Suprapubic skin (tissue), 4 donors: ENCODE measurements around the gene RECK. TPM values are rescaled to one million over a fixed set of nuclear protein-coding genes. Genes with fewer than 3 reads are reported as not detected.

Source experiments
- DNase-seq, 2 donors: peaks; one replicate each; pipeline ENCODE4 v3.0.0-alpha.2; 2019; ENCODE audit warnings: low spot score in 2 of 2
- H3K27ac ChIP-seq: fragments of 200-600 bp; sonication (generic); one replicate; pipeline ENCODE4 v1.5.1; 2019
- H3K27me3 ChIP-seq: fragments of 200-600 bp; sonication (generic); one replicate; pipeline ENCODE4 v1.5.1; 2019
- H3K36me3 ChIP-seq: fragments of 200-600 bp; sonication (generic); one replicate; pipeline ENCODE4 v1.5.1; 2019
- H3K4me1 ChIP-seq: fragments of 200-600 bp; sonication (generic); one replicate; pipeline ENCODE4 v1.5.1; 2019
- H3K4me3 ChIP-seq: fragments of 200-600 bp; sonication (generic); one replicate; pipeline ENCODE4 v1.5.1; 2019; ENCODE audit warnings: mild to moderate bottlenecking
- H3K9me3 ChIP-seq: fragments of 200-600 bp; sonication (generic); one replicate; pipeline ENCODE4 v1.5.1; 2019
- EP300 ChIP-seq: sonication (generic); formaldehyde crosslinking; IDR thresholded peaks from one replicate; pipeline ENCODE4 v1.6.1; 2017; ENCODE audit warnings: antibody characterized with exemption
- POLR2A ChIP-seq, 2 donors: fragments of 450-650 bp; IDR thresholded peaks; one replicate each; pipeline ENCODE4 v1.6.1; 2017; ENCODE audit warnings: antibody characterized with exemption in 2 of 2, mild to moderate bottlenecking in 2 of 2, moderate library complexity in 2 of 2
- POLR2AphosphoS5 ChIP-seq, 3 donors: sonication (generic); formaldehyde crosslinking; IDR thresholded peaks; one replicate each; pipeline ENCODE4 v1.6.1; 2017; ENCODE audit warnings: antibody characterized with exemption in 3 of 3
- WGBS: methylation state at CpG from one replicate; pipeline ENCODE4 v1.1.5; 2018; 5-methylcytosine and 5-hydroxymethylcytosine counted together
- total RNA-seq, 4 donors: library from RNA; depleted of rRNA; stranded (reverse); fragments of >200 nt; gene quantifications; one replicate each; pipeline ENCODE4 v1.1.0, GENCODE V29; 2016
- TF ChIP-seq, protein P1 (sequence below), 2 donors: fragments of 200-600 bp in 1 of 2; fragments of 450-650 bp in 1 of 2; sonication (generic) in 1 of 2; IDR thresholded peaks; one replicate each; pipeline ENCODE4 v1.5.1; 2016 to 2019; ENCODE audit warnings: antibody characterized with exemption in 2 of 2, mild to moderate bottlenecking in 1 of 2, moderate library complexity in 1 of 2

The RECK gene
- total RNA-seq, 4 donors from 2014 or later: 3.1 to 6.4 (median 4.0) TPM

DNA sequence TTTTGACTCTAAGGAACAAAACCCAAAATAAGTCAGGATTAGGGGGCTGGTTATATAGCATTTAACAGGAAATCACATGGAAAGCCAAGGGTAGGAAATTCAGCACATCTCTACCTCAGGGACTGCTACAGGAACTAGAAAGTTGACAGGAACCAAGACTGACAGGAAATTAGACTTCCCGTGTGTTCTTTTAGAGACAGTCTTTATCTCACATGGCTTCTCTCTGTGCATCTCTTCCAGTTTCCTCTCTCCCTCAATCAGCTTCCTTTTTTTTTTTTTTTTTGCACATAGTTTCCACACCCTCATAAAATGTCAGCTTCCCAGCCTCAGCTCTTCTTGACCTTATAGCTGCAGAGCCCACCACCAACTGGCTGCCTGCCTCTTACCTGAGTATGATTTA, 4.8 kb downstream of the RECK start:
- 36% methylated on average over 1 of the region's 1 CpG for WGBS
- no peak for DNase-seq

DNA sequence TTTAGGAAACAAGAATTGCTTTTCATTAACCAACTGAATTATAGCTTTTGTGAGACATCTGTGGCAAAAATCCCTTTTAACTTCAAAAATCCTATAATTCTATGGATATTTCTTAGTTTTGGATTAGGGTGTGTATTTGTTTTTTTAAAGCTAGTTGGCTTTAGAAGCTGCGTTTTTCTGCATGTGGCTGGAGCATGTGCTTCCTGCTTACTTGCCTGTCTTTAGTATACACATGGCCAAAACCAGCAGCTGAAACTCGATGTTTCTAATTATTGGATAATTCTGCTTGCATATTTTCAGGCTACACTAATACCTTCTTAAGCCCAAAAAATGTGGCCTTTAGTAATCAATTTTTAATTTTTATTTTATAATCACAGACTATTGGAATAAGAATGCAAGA, 8.9 kb downstream of the RECK start:
- Histone ChIP-seq H3K27me3 (no peaks in the 10 kb centered on the region), H3K4me1 (peaks cover 20% of the 10 kb centered on the region), H3K27ac (no peak overlapping the region), H3K4me3 (no peak overlapping the region), H3K36me3 (no peaks in the 10 kb centered on the region), H3K9me3 (no peaks in the 10 kb centered on the region)
- 50% methylated on average over 2 of the region's 2 CpGs for WGBS
- no peak for TF ChIP-seq POLR2AphosphoS5 (IDR thresholded peaks at IDR 0.05)
- TF ChIP-seq, protein P1, sequence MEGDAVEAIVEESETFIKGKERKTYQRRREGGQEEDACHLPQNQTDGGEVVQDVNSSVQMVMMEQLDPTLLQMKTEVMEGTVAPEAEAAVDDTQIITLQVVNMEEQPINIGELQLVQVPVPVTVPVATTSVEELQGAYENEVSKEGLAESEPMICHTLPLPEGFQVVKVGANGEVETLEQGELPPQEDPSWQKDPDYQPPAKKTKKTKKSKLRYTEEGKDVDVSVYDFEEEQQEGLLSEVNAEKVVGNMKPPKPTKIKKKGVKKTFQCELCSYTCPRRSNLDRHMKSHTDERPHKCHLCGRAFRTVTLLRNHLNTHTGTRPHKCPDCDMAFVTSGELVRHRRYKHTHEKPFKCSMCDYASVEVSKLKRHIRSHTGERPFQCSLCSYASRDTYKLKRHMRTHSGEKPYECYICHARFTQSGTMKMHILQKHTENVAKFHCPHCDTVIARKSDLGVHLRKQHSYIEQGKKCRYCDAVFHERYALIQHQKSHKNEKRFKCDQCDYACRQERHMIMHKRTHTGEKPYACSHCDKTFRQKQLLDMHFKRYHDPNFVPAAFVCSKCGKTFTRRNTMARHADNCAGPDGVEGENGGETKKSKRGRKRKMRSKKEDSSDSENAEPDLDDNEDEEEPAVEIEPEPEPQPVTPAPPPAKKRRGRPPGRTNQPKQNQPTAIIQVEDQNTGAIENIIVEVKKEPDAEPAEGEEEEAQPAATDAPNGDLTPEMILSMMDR (IDR thresholded peaks at IDR 0.05): no peak
- DNase-seq: no peak

More for the DNA sequence above, 4.8 kb downstream of the RECK start:
- Histone ChIP-seq H3K9me3 (no peaks in the 10 kb centered on the region), H3K4me3 (no peak overlapping the region), H3K27me3 (no peaks in the 10 kb centered on the region), H3K36me3 (no peaks in the 10 kb centered on the region), H3K4me1 (peaks cover 41% of the 10 kb centered on the region), H3K27ac (no peak overlapping the region)
- TF ChIP-seq EP300: no peak
- TF ChIP-seq POLR2A (IDR thresholded peaks at IDR 0.05): no peak
- no peak for TF ChIP-seq POLR2AphosphoS5 (IDR thresholded peaks at IDR 0.05)
- TF ChIP-seq, protein P1 (IDR thresholded peaks at IDR 0.05): no peak

DNA sequence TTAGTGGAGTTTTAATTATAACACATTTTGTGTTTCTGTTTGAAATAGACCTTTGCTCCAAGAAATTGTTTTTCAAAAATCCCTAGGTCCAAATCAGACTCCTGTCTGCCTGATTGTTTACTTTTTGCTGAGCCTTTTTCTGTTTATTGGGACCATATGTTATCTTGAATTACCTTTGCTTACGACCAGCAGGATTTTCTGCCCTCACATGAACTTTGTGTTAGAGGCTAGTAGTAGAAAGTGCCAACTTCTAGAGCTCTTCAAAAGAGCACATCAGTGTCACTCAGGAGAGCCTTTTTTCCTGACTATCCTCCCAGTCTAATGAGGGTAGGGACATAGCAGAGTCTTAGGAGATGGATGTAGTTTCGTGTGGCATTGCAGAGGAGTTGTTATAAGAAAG, 10.2 kb downstream of the RECK start:
- Histone ChIP-seq H3K27ac (no peak overlapping the region), H3K27me3 (no peaks in the 10 kb centered on the region), H3K4me1 (peaks cover 15% of the 10 kb centered on the region), H3K4me3 (no peak overlapping the region), H3K9me3 (no peaks in the 10 kb centered on the region), H3K36me3 (no peaks in the 10 kb centered on the region)
- TF ChIP-seq EP300: no peak
- TF ChIP-seq POLR2AphosphoS5 (IDR thresholded peaks at IDR 0.05): no peak
- TF ChIP-seq, protein P1 (IDR thresholded peaks at IDR 0.05): no peak
- no peak for TF ChIP-seq POLR2A (IDR thresholded peaks at IDR 0.05)
- 63% methylated on average over 2 of the region's 2 CpGs for WGBS
- DNase-seq: no peak

DNA sequence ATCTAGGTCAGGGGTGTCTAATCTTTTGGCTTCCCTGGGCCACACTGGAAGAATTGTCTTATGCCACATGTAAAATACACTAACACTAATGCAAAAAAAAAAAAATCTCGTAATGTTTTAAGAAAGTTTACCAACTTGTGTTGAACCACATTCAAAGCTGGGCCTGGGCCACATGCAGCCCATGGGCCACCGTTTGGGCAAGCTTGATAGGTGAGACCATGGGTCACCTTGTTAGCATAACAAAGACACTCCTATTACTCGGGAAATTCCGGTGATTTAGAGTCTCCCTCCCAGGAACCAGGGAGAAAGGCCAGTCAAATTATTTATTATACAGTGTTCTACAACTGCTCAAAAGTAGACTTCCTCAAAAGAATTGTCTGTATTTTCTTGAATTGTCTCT, 12.7 kb downstream of the RECK start:
- Histone ChIP-seq H3K9me3 (no peaks in the 10 kb centered on the region), H3K36me3 (no peaks in the 10 kb centered on the region), H3K4me3 (no peak overlapping the region), H3K27me3 (no peaks in the 10 kb centered on the region), H3K4me1 (peaks cover 12% of the 10 kb centered on the region), H3K27ac (no peak overlapping the region)
- WGBS: 72% methylated on average over 4 of the region's 4 CpGs
- no peak for DNase-seq
- TF ChIP-seq EP300 (no peak), POLR2AphosphoS5 (IDR thresholded peaks at IDR 0.05) (no peak), POLR2A (IDR thresholded peaks at IDR 0.05) (no peak)
- TF ChIP-seq, protein P1 (IDR thresholded peaks at IDR 0.05): no peak

DNA sequence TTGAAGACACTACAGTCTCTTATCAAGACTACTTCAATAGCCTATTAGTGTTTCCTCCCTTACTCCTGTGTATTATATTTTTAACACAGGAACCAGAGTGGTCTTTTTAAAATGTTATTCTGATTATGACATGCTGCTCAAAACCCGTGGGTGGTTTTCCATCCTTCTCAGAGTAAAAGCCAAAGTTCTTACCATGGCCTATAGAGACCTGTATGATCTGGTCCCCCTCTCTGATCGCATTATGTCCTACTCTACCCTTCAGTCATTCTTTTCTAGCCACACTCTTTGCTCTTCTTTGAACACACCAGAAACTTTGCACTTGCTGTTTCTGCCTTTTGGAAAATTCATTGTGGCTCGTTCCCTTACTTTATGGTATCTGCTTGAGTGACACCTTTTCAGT, 13.8 kb downstream of the RECK start:
- no peak overlapping the region for H3K27ac ChIP-seq
- H3K4me1 ChIP-seq: peaks cover 4% of the 10 kb centered on the region
- 92% methylated on average over 3 of the region's 3 CpGs for WGBS
- H3K9me3 ChIP-seq: no peaks in the 10 kb centered on the region
- DNase-seq: no peak
- no peak overlapping the region for H3K4me3 ChIP-seq
- H3K36me3 ChIP-seq: no peaks in the 10 kb centered on the region
- TF ChIP-seq, protein P1 (IDR thresholded peaks at IDR 0.05): no peak
- TF ChIP-seq EP300 (no peak), POLR2AphosphoS5 (IDR thresholded peaks at IDR 0.05) (no peak), POLR2A (IDR thresholded peaks at IDR 0.05) (no peak)
- no peaks in the 10 kb centered on the region for H3K27me3 ChIP-seq
